HCT116 (cell line): Measurements from ENCODE around the gene SYCP3. TPM values are rescaled to one million over a fixed set of nuclear protein-coding genes. Genes with fewer than 3 reads are reported as not detected.

ENCODE experiments used
- ATAC-seq: fragments of 200-7000 bp; cut with Tn5 transposase; 2 replicates; pipeline ENCODE4 v1.9.1; 2020; ENCODE audit warnings: mild to moderate bottlenecking, moderate library complexity
- BruUV-seq: library from RNA; stranded (reverse); fragments of 400-500 nt; replicated peaks from 2 replicates; lab custom pipeline; 2021; lab: Mats Ljungman, UMichigan
- CTCF ChIA-PET: fragments of 300-600 bp; sonication (Branson Sonifier 250); formaldehyde crosslinking; loops from one replicate; lab custom pipeline; 2021; ENCODE audit warnings: antibody characterized with exemption; lab: Charles Lee
- POLR2A ChIA-PET: fragments of 300-600, 350-600 bp; sonication (Branson Sonifier 250); formaldehyde crosslinking; loops from one replicate; lab custom pipeline; 2021; ENCODE audit warnings: antibody characterized with exemption; lab: Charles Lee
- RAD21 ChIA-PET, 2 experiments: fragments of 300-600 bp; sonication (Branson Sonifier 250); formaldehyde crosslinking; loops; one replicate each; lab custom pipeline; 2023; ENCODE audit warnings: low total read pairs in 2 of 2; ENCODE audit not compliant: uncharacterized antibody in 2 of 2, unreplicated experiment in 2 of 2, low non-redundant PET in 1 of 2; lab: Charles Lee
- DNase-seq: peaks from one replicate; pipeline ENCODE4 v3.0.0-alpha.2; 2010; ENCODE audit warnings: low read depth, low spot score
- H2AFZ ChIP-seq: fragments of 200-600 bp; shearing (Covaris generic), sonication (generic); 2 replicates; pipeline ENCODE4 v1.6.1; 2017; ENCODE audit warnings: low read depth, mixed run types, mixed read lengths, antibody characterized with exemption, low read length; ENCODE audit not compliant: poor library complexity, severe bottlenecking
- H3K27ac ChIP-seq: 2 replicates; pipeline ENCODE4 v1.5.1; 2012; ENCODE audit warnings: low read depth, low read length
- H3K27me3 ChIP-seq: fragments of 200-600 bp; sonication (generic); 2 replicates; pipeline ENCODE4 v1.6.1; 2016; ENCODE audit warnings: mixed run types, low read length, mixed read lengths; ENCODE audit not compliant: insufficient read depth
- H3K36me3 ChIP-seq, 2 experiments: fragments of 200-500 bp in 1 of 2; fragments of 200-600 bp in 1 of 2; sonication (Bioruptor generic) in 1 of 2; sonication (generic) in 1 of 2; 2 replicates each; pipeline versions ENCODE4 v1.5.1 to v1.6.1; 2014 to 2016; ENCODE audit warnings: low read length in 2 of 2, inconsistent platforms in 1 of 2, mixed read lengths in 1 of 2, mixed run types in 1 of 2; ENCODE audit not compliant: insufficient read depth in 2 of 2, control insufficient read depth in 1 of 2
- H3K4me1 ChIP-seq, 2 experiments: fragments of 200-600 bp in 1 of 2; sonication (generic) in 1 of 2; 2 replicates each; pipeline versions ENCODE4 v1.5.1 to v1.6.1; 2012 to 2017; ENCODE audit warnings: low read length in 2 of 2, inconsistent platforms in 1 of 2, mild to moderate bottlenecking in 1 of 2, mixed read lengths in 1 of 2, mixed run types in 1 of 2, moderate library complexity in 1 of 2; ENCODE audit not compliant: insufficient read depth in 2 of 2, control insufficient read depth in 1 of 2
- H3K4me2 ChIP-seq: fragments of 200-600 bp; sonication (generic); 2 replicates; pipeline ENCODE4 v1.6.1; 2017; ENCODE audit warnings: mixed run types, low read length, mixed read lengths
- H3K4me3 ChIP-seq, 2 experiments: fragments of 200-600 bp in 1 of 2; sonication (generic) in 1 of 2; replicated peaks in 1 of 2; 2 replicates each; pipeline ENCODE4 v1.5.1; 2011 to 2016; ENCODE audit warnings: low read length in 2 of 2, control low read depth in 1 of 2, low read depth in 1 of 2, mild to moderate bottlenecking in 1 of 2, mixed read lengths in 1 of 2, mixed run types in 1 of 2
- H3K79me2 ChIP-seq: fragments of 200-600 bp; sonication (generic); 2 replicates; pipeline ENCODE4 v1.6.1; 2017; ENCODE audit warnings: mild to moderate bottlenecking, mixed run types, low read length, moderate library complexity, mixed read lengths; ENCODE audit not compliant: insufficient read depth
- H3K9ac ChIP-seq: fragments of 200-600 bp; sonication (generic); 2 replicates; pipeline ENCODE4 v1.6.1; 2016; ENCODE audit warnings: low read length, mixed read lengths
- H3K9me2 ChIP-seq: fragments of 200-600 bp; sonication (generic), shearing (Covaris generic); 2 replicates; pipeline ENCODE4 v1.6.1; 2017; ENCODE audit warnings: mixed run types, mild to moderate bottlenecking, moderate library complexity; ENCODE audit not compliant: insufficient read depth
- H3K9me3 ChIP-seq, 2 experiments: fragments of 200-500 bp in 1 of 2; fragments of 200-600 bp in 1 of 2; sonication (Bioruptor generic) in 1 of 2; sonication (generic) in 1 of 2; 2 replicates each; pipeline ENCODE4 v1.6.1; 2014 to 2017; ENCODE audit warnings: low read length in 2 of 2, mixed read lengths in 2 of 2, inconsistent platforms in 1 of 2, low read depth in 1 of 2, mild to moderate bottlenecking in 1 of 2, mixed run types in 1 of 2, moderate library complexity in 1 of 2; ENCODE audit not compliant: control insufficient read depth in 1 of 2, insufficient read depth in 1 of 2
- H4K20me1 ChIP-seq: fragments of 200-600 bp; sonication (generic), shearing (Covaris generic); 2 replicates; pipeline ENCODE4 v1.6.1; 2017; ENCODE audit warnings: mixed run types, mild to moderate bottlenecking, moderate library complexity; ENCODE audit not compliant: insufficient read depth
- POLR2A ChIP-seq: IDR thresholded peaks from 2 replicates; pipeline ENCODE4 v1.7.0; 2011; ENCODE audit warnings: borderline replicate concordance; ENCODE audit not compliant: insufficient read depth, insufficient read length; ENCODE audit errors: extremely low read depth
- SIN3A ChIP-seq: IDR thresholded peaks from 2 replicates; pipeline ENCODE4 v1.6.1; 2012; ENCODE audit warnings: low read depth
- SRF ChIP-seq: IDR thresholded peaks from 2 replicates; pipeline ENCODE4 v1.6.1; 2012; ENCODE audit warnings: low read depth
- TCF7L2 ChIP-seq: IDR thresholded peaks from 2 replicates; pipeline ENCODE4 v1.7.0; 2011; ENCODE audit warnings: borderline replicate concordance, inconsistent platforms; ENCODE audit not compliant: insufficient read depth, insufficient read length; ENCODE audit errors: extremely low read depth
- YY1 ChIP-seq: IDR thresholded peaks from 2 replicates; pipeline ENCODE4 v1.6.1; 2011; ENCODE audit warnings: low read length, low read depth, moderate library complexity, mild to moderate bottlenecking; ENCODE audit not compliant: insufficient replicate concordance; ENCODE audit errors: extremely low read depth
- ZFX ChIP-seq: fragments of 450-650 bp; IDR thresholded peaks from 2 replicates; pipeline ENCODE4 v1.6.1; 2017
- intact Hi-C: fragments of 100-400 bp; cut with micrococcal nuclease; formaldehyde crosslinking; loops from 2 replicates; pipeline ENCODE4 v1.10.0; 2022
- total RNA-seq: library from RNA; stranded (reverse); gene quantifications from one replicate; pipeline ENCODE4 v1.2.1, GENCODE V29; 2021; ENCODE audit not compliant: unreplicated experiment
- TF ChIP-seq, protein P1 (sequence below): IDR thresholded peaks from 2 replicates; pipeline ENCODE4 v1.6.1; 2011; ENCODE audit warnings: mild to moderate bottlenecking, low read length, moderate library complexity; ENCODE audit not compliant: insufficient replicate concordance; ENCODE audit errors: extremely low read depth
- TF ChIP-seq, protein P2 (sequence below), 3 experiments: fragments of 200-600 bp in 1 of 3; sonication (generic) in 1 of 3; IDR thresholded peaks in 2 of 3; conservative IDR thresholded peaks in 1 of 3; 2 replicates each; pipeline ENCODE4 v1.5.1; 2012 to 2017; ENCODE audit warnings: low read depth in 2 of 3, low read length in 2 of 3, antibody characterized with exemption in 1 of 3, borderline replicate concordance in 1 of 3, control low read depth in 1 of 3, mild to moderate bottlenecking in 1 of 3, mixed read lengths in 1 of 3, mixed run types in 1 of 3, moderate library complexity in 1 of 3; ENCODE audit not compliant: insufficient read depth in 1 of 3
- TF ChIP-seq, protein P3 (sequence below): IDR thresholded peaks from 2 replicates; pipeline ENCODE4 v1.6.1; 2012

SYCP3 gene
- total RNA-seq, 1 experiment from 2014 or later = not detected

DNA sequence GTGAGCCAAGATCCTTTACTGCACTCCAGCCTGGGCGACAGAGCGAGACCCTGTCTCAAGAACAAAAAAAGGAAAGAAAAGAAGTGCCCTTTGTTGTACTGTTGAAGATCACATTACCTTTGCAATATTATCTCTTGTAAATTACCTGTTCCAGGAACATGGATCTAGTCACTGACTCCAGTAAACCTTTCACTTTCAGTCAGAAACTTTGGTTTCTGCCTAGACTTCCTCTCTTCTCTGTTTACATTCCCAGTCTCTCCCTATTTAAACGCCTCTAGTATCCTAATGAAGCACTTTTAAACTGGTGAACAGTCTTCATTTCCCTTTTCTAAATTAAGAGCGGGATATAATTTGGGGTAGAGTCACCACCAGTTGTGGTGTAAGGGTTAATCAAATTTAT, 29.0 kb downstream of the SYCP3 start:
- H3K27me3 ChIP-seq = no peaks in the 10 kb centered on the region
- no peak for DNase-seq
- no peaks in the 10 kb centered on the region for H3K9me3 ChIP-seq
- peaks cover 6% of the 10 kb centered on the region; the same call in 1 of the 2 replicates for H4K20me1 ChIP-seq
- H3K9me2 ChIP-seq = no peaks in the 10 kb centered on the region
- peaks cover 4 to 15% of the 10 kb centered on the region in 2 experiments; a peak in 3 of 4 replicates for H3K4me1 ChIP-seq
- ATAC-seq = no peak
- no peak overlapping the region for H3K27ac ChIP-seq
- H3K4me3 ChIP-seq = no peak overlapping the region
- ChIA-PET RAD21 (no interaction called here), POLR2A (no interaction called here), CTCF (no interaction called here)
- intact Hi-C loops = no loop called here
- no peak overlapping the region for H2AFZ ChIP-seq
- no peaks in the 10 kb centered on the region for H3K36me3 ChIP-seq
- no peak for TF ChIP-seq POLR2A
- no peak for TF ChIP-seq YY1
- no peak for TF ChIP-seq SIN3A
- no peak for TF ChIP-seq TCF7L2
- TF ChIP-seq, protein P1, sequence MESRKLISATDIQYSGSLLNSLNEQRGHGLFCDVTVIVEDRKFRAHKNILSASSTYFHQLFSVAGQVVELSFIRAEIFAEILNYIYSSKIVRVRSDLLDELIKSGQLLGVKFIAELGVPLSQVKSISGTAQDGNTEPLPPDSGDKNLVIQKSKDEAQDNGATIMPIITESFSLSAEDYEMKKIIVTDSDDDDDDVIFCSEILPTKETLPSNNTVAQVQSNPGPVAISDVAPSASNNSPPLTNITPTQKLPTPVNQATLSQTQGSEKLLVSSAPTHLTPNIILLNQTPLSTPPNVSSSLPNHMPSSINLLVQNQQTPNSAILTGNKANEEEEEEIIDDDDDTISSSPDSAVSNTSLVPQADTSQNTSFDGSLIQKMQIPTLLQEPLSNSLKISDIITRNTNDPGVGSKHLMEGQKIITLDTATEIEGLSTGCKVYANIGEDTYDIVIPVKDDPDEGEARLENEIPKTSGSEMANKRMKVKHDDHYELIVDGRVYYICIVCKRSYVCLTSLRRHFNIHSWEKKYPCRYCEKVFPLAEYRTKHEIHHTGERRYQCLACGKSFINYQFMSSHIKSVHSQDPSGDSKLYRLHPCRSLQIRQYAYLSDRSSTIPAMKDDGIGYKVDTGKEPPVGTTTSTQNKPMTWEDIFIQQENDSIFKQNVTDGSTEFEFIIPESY = no peak
- TF ChIP-seq, protein P2, sequence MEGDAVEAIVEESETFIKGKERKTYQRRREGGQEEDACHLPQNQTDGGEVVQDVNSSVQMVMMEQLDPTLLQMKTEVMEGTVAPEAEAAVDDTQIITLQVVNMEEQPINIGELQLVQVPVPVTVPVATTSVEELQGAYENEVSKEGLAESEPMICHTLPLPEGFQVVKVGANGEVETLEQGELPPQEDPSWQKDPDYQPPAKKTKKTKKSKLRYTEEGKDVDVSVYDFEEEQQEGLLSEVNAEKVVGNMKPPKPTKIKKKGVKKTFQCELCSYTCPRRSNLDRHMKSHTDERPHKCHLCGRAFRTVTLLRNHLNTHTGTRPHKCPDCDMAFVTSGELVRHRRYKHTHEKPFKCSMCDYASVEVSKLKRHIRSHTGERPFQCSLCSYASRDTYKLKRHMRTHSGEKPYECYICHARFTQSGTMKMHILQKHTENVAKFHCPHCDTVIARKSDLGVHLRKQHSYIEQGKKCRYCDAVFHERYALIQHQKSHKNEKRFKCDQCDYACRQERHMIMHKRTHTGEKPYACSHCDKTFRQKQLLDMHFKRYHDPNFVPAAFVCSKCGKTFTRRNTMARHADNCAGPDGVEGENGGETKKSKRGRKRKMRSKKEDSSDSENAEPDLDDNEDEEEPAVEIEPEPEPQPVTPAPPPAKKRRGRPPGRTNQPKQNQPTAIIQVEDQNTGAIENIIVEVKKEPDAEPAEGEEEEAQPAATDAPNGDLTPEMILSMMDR (IDR thresholded peaks at IDR 0.05 in 2 of 3, conservative IDR thresholded peaks at IDR 0.05 in 1 of 3; ENCODE audit: borderline replicate concordance in 1 of 3, insufficient read depth in 1 of 3, low read depth in 2 of 3, low read length in 2 of 3) = no peak
- TF ChIP-seq SRF = no peak
- TF ChIP-seq, protein P3, sequence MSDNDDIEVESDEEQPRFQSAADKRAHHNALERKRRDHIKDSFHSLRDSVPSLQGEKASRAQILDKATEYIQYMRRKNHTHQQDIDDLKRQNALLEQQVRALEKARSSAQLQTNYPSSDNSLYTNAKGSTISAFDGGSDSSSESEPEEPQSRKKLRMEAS = no peak
- TF ChIP-seq ZFX = no peak
- peaks cover 87% of the 10 kb centered on the region for H3K79me2 ChIP-seq
- no peak overlapping the region for H3K9ac ChIP-seq
- no peak overlapping the region for H3K4me2 ChIP-seq
- BruUV-seq = no TSS peak
